ENCODE results near the gene VAMP2. TPM values are rescaled to one million over a fixed set of nuclear protein-coding genes. Genes with fewer than 3 reads are reported as not detected.

VAMP2 gene
- total RNA-seq, 6 experiments from 2014 or later = 4.4 to 18.6 (median 13.2) TPM

- Histone ChIP-seq H3K9me3 (no peaks in the 10 kb centered on the region), H3K36me3 (peaks cover 6 to 34% (median 22%) of the 10 kb centered on the region in 4 donors), H3K27me3 (no peaks in the 10 kb centered on the region), H3K4me3 (peak overlapping the region in 2 of 3 donors; percentile 65 to 94), H3K4me1 (peaks cover 0 to 27% (median 9%) of the 10 kb centered on the region in 4 donors), H3K27ac (peak overlapping the region; percentile 99 to 100 (median 100))
- TF ChIP-seq POLR2A (IDR thresholded peaks at IDR 0.05) = no peak
- TF ChIP-seq CTCF (IDR thresholded peaks at IDR 0.05) = no peak
- ATAC-seq (no peak), DNase-seq (peak in 2 of 3 donors; percentile 24 to 50)
- WGBS (ENCODE audit: insufficient coverage, low coverage, low lambda C conversion rate, missing lambda C conversion rate) = 52% methylated on average over 6 of the region's 7 CpGs
- intact Hi-C loops (cut with DNase I) = no loop called here
Observed at GRCh38 chr17:8153031-8153451, 9.7 kb downstream of the VAMP2 start.

GRCh38 chr17:8152112-8152775 is 10.5 kb downstream of the VAMP2 start, which contains the start of gene PER1:
TSS of gene PER1 (minus strand) at chr17:8152404. CDS start at chr17:8150706, 1,698 bp downstream.
- Histone ChIP-seq H3K4me3 (peak within 1 kb of the TSS; percentile 62 to 94 (median 65)), H3K27ac (peak within 1 kb of the TSS; percentile 99 to 100 (median 100)), H3K36me3 (peaks cover 12 to 42% (median 30%) of the 10 kb centered on the region in 4 donors), H3K27me3 (no peaks in the 10 kb centered on the region), H3K9me3 (no peaks in the 10 kb centered on the region), H3K4me1 (peaks cover 0 to 27% (median 9%) of the 10 kb centered on the region in 4 donors)
- ATAC-seq (peak; percentile 38 to 58 (median 50)), DNase-seq (peak; percentile 98 to 99 (median 99))
- WGBS (ENCODE audit: insufficient coverage, low coverage, low lambda C conversion rate, missing lambda C conversion rate) = 8% methylated on average over 11 of the region's 42 CpGs
- TF ChIP-seq POLR2A (IDR thresholded peaks at IDR 0.05) = peak; percentile 97
- TF ChIP-seq CTCF (IDR thresholded peaks at IDR 0.05) = no peak
- intact Hi-C loops (cut with DNase I) = no loop called here

GRCh38 chr17:8151641-8152111 is 11.1 kb downstream of the VAMP2 start:
- Histone ChIP-seq H3K4me3 (peak overlapping the region; percentile 62 to 94 (median 65)), H3K4me1 (peaks cover 0 to 27% (median 9%) of the 10 kb centered on the region in 4 donors), H3K27me3 (no peaks in the 10 kb centered on the region), H3K27ac (peak overlapping the region; percentile 99 to 100 (median 100)), H3K9me3 (no peaks in the 10 kb centered on the region), H3K36me3 (peaks cover 14 to 48% (median 35%) of the 10 kb centered on the region in 4 donors)
- intact Hi-C loops (cut with DNase I) = no loop called here
- peak in 1 of 4 donors; percentile 0 for ATAC-seq
- WGBS (ENCODE audit: insufficient coverage, low coverage, low lambda C conversion rate, missing lambda C conversion rate) = 17% methylated on average over 22 of the region's 22 CpGs
- TF ChIP-seq CTCF (IDR thresholded peaks at IDR 0.05) = no peak
- no peak for TF ChIP-seq POLR2A (IDR thresholded peaks at IDR 0.05)
- peak; percentile 76 to 87 (median 83) for DNase-seq

GRCh38 chr17:8151120-8151640 is 11.6 kb downstream of the VAMP2 start:
- no peaks in the 10 kb centered on the region for H3K9me3 ChIP-seq
- H3K27me3 ChIP-seq = no peaks in the 10 kb centered on the region
- peaks cover 19 to 53% (median 40%) of the 10 kb centered on the region in 4 donors for H3K36me3 ChIP-seq
- TF ChIP-seq POLR2A (IDR thresholded peaks at IDR 0.05) (peak; percentile 56), CTCF (IDR thresholded peaks at IDR 0.05) (no peak)
- peak overlapping the region; percentile 99 to 100 (median 100) for H3K27ac ChIP-seq
- 80% methylated on average over 1 of the region's 38 CpGs for WGBS (ENCODE audit: insufficient coverage, low coverage, low lambda C conversion rate, missing lambda C conversion rate)
- intact Hi-C loops (cut with DNase I) = no loop called here
- H3K4me1 ChIP-seq = peaks cover 0 to 27% (median 9%) of the 10 kb centered on the region in 4 donors
- H3K4me3 ChIP-seq = peak overlapping the region; percentile 62 to 94 (median 65)
- DNase-seq = peak; percentile 86 to 93 (median 93)
- peak in 3 of 4 donors; percentile 2 to 10 (median 7) for ATAC-seq
